Glomerular endothelial cell (primary cell): ENCODE measurements around the gene KDM4F. TPM values are rescaled to one million over a fixed set of nuclear protein-coding genes. Genes with fewer than 3 reads are reported as not detected.

Experiments used
- DNase-seq: peaks from one replicate; pipeline ENCODE4 v3.0.0-alpha.2; 2011; ENCODE audit warnings: low read depth, low spot score; ENCODE audit errors: extremely low read depth
- total RNA-seq: library from RNA; depleted of rRNA; stranded (reverse); fragments of >200 nt; gene quantifications from 2 replicates; pipeline ENCODE4 v1.2.3, GENCODE V29; 2015

The KDM4F gene
- total RNA-seq, 1 donor from 2014 or later, result not detected

DNA sequence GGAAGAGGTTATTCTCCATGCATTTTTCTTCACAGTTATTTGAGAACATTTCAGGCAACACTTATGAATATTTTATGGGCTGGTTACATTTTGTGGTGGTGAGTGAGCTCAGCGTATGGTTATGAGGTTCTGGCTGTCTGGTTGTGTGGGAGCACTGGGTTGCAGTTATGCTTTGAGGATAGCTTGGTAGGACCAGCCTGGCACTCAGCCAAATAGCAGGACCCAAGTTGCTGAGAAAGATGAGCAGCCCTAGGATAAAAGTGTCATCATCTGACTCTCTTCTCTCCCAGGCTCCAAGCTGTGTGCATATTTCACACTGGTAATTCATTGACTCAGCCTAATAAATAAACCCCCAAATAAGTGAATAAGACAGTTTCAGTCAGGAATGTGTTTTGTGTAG is 9.4 kb downstream of the KDM4F start:
- DNase-seq, result no peak

GRCh38 chr11:95059046-95059445 is 9.8 kb downstream of the KDM4F start:
- DNase-seq, result no peak

DNA sequence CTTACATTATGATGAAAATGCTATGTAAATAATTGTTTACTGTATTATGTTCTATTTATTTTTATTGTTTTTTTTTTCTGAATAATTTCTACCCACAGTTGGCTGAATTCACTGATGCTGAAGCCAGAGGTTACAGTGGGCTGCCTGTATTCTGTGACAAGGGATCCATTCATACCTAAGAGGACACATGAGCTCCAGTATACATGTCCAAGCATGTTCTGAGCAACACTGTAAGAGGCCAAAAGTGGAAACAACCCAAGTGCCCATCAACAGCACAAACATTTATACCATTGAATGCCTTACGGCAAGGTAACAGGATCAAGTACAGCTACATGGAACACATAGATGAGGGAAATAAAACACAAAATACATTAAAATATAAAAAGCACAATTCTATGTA is 16.1 kb downstream of the KDM4F start:
- no peak for DNase-seq

DNA sequence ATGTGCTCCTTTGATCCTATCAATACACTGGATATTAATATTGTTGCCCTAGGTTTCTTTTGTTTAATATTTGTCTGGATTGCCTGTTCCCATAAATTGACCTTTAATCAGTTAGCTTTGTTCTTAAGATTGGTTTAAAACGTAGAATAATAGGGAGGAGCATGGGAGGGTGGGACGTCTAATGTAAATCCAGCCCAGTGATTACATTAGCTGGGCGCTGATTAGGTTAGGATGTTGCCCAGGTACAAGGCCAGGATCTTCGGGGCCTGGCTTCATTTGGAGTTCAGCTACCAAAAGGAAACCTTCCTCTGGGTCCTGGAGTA is 17.5 kb downstream of the KDM4F start, which contains the start of gene SRSF8:
Gene SRSF8, plus strand, starts transcription at position 204 of the 323 bp plus-strand sequence. CDS start 308 bp downstream, outside the sequence.
- DNase-seq, result no peak

DNA sequence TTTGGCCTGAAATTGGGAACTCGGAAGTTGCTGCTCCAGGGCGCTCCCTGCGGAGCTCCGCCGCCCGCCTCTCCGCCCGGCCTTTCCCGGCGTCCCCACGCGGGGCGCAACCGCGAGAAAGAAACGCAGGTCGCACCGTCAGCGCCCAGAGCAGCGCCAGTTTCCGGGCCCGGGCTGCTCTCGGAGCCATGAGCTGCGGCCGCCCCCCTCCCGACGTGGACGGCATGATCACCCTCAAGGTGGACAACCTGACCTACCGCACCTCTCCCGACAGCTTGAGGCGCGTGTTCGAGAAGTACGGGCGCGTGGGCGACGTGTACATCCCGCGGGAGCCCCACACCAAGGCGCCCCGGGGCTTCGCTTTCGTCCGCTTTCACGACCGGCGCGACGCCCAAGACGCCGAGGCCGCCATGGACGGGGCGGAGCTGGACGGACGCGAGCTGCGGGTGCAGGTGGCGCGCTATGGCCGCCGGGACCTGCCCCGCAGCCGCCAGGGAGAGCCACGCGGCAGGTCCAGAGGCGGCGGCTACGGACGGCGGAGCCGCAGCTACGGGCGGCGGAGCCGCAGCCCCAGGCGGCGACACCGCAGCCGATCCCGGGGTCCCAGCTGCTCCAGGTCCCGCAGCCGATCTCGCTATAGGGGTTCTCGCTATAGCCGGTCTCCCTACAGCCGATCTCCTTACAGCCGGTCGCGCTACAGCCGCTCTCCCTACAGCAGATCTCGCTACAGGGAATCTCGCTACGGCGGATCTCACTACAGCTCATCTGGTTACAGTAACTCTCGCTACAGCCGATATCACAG is 18.0 kb downstream of the KDM4F start:
- no peak for DNase-seq

- no peak for DNase-seq
Measured at GRCh38 chr11:95067841-95068219, 18.6 kb downstream of the KDM4F start.

DNA sequence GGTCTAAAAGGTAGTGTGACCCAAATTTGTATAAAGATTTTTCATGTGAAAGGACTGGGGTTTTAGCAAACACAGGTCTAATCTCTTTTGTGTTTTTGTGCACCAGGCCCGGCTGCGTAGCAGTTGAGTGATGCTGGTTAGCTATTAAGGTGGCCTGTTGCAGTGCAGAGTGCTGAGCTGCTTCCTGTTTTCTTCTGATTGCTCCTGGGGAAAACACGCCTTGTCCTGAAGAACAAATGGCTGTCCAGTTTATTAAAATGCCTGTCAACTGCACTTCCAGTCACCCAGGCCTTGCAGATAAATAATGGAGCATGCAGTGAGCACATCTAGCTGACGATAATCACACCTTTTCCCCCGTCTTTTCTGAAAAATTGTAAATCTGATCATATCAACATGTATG is 19.3 kb downstream of the KDM4F start:
- peak; percentile 85 for DNase-seq

DNA sequence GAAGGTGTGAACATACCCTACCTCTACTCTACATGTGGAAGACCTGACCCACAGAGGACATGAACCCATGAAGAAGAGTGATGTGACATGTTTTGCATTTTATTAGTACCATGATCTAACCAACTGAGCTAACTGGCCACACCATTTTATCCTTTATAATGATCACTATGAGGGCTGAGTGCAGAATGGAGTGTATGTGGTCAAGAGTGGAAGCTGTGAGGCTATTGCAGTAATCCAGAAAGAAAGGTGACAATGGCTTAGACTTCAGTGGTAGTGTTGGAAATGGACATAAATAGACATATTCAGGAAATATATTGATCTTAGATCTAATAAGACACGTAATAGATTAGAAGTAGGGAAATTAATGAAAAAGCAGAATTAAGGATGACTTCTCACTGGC is 21.2 kb downstream of the KDM4F start:
- DNase-seq, result no peak

DNA sequence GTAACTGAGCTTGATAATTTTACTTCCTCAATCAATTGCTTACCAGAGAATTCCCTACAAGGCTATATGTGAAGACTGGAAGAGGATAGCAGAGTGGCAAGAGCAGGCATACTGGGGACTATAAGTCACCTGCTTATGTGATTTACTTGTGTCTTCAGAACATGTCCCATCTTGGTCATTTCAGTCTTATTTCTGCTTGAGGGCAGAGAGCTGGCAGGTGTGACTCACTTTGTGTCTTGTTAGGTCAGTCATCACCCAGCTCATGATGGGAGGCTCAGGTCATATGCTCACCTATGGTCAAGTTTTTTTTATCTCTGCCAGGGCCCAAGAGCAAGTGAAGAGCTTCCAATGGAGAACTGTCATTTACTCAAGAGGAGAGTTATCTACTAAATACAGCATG is 23.7 kb downstream of the KDM4F start:
- DNase-seq, result no peak

DNA sequence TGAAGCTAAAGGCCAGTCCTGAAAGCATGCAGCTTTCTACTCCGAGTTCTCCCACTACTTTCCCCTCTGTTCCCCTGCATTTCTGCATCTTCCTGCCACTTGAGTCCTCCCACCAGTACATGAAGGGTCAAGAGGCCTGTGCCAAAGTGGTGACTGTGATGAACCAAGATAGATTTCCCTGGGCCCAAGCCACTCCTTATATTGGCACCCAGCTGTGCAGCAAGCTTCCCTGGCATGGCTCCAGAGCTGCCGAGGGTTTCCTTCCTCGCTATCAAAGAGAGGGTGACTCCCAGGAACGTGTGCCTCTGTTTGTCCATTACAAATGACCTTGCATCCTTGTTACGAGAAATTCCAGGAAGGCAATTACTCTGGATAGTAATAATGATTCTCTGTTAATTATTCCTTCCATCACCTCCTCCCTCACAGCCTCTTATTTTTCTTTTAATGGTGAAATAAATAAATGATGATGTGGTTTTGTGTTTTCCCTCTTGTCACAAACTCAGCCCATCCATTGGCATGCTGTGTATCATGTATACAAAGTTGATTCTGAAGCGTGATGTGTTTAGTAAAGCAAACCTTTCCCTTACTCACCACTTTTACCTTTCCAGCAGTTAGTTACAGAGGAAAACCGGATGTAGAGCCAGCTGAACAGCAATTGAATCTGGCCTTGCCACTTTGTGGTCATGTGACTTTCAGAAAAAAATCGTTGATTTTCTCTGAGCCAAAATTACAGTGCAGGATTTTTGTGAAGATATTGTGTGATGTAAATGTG is 25.8 kb downstream of the KDM4F start:
- no peak for DNase-seq

DNA sequence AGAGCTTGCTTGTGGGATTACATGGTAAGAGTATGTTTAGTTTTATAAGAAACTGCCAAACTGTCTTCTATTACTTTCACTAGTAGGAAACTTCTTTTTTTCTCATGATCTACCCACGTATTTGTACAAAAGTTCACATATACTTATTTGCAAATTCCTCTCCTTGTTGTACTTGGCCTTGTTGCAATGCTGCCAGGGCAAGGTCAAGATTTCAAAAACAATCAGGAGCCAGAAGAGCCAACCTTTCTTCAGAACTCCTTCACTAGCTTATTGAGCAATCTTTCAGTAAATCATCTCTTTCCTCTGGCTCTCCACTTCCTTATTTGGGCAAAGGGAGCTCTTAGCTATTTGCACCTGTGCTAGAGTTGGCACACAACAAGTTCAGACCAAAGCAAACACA is 27.2 kb downstream of the KDM4F start:
- no peak for DNase-seq

DNA sequence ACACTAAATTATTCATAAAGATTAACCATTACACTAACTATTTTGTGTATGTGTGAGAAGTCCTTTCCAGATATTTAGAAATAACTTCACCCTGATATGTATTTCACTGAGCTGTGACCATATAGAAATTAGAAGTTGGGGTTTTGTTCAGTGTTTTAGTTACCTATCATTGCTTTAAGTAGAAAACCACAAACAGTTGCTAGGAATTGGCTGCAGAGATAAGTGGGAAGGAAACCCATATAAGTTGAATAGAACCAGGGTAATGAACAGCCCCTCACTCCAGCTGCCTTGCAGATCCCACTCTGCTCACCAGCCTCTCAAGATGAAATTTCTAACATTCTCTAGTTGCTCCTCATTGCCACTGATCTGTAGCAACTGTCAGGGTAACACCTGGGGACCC is 27.8 kb downstream of the KDM4F start:
- no peak for DNase-seq

DNA sequence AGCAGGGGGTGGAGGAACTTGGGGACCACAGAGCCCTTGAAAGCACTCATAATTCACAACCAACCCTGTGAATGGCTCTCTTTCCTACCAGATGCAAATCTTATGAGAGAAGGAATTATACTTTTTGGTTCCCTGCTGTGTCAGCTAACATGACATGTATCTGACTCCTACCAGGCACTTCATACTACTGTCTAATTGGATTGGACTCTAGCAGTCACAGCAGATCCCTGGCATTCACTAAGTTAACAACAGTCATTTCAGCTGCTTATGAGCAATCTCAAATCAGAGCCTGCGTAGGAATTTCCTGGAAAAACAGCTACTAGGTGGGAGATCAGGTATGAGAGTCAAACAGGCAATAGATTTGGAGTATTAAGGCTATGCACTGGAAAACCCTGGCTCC is 29.3 kb downstream of the KDM4F start:
- no peak for DNase-seq

DNA sequence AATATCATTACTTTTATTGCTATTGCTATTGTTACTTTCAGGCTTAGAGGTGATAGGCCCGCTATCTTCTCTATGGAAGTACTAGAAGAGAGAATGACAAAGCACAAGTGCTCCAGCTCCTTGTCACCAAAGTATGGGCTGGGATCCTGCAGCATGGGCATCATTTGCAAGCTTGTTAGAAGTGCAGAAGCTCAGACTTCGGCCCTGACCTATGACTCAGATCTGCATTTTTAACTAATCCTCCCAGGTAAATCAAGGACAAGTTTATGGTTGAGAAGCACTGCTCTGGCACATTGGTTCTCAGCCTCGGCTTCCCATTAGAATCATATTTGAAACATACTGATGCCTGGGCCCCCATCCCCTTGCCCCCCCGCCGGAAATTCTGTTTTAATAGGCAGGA is 31.8 kb downstream of the KDM4F start:
- DNase-seq, result no peak

DNA sequence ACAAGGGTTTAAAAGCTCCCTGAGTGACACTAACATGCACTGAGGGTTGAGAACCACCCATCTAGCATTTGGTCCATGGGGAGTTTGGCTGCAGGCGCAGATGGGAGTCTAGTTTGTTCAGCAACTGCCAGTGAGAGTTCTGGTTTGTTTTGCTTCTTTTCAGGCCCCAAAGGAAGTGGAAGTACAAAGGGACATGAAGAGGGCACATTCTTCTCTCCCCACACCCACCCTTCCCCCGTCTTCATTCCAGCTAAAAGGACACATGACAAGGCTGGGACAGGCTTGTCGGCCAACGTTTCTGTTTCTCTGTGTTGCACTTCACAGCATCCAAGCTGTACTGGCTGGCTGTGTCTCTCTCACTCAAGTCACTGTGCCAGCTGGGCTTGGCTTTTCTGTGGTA is 32.2 kb downstream of the KDM4F start:
- DNase-seq, result no peak

DNA sequence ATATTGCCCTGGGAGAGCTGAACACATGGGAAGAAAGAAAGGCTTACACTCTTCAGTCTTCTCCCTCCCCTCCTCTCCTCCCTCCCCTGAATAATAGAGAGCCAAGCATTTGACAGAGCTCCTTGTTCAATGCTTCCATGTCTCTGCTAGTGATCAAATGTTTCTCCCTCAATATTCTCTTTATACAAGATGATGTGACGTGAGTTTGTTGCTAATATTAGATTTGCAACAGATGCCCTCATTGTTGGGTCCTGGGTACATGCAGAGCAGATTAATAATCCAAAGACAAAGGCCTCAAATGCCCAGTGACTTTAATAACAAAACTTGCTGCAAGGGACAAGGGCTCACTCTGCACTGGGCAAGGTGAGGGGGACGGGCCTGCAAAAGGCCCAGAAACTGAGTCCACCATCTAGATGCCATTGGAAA is 33.4 kb downstream of the KDM4F start:
- DNase-seq, result no peak

DNA sequence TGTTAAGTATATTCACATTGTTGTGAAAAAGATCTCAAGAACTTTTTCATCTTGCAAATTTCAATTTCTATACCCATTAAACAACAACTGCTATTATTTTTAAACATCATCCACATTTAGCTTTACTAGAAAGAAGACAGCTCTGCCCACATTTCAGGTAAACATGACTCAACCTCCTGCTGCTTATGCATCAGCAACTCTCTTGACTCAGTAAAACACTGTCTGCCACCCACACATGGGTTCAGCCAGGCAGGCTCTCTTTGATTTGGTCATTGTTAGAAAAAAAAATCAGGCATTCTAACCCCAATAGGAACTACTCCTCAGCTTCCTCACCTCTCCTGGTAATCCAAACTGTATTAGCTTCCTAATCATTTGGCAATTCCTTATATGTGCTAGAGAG is 35.3 kb downstream of the KDM4F start:
- DNase-seq, result no peak

DNA sequence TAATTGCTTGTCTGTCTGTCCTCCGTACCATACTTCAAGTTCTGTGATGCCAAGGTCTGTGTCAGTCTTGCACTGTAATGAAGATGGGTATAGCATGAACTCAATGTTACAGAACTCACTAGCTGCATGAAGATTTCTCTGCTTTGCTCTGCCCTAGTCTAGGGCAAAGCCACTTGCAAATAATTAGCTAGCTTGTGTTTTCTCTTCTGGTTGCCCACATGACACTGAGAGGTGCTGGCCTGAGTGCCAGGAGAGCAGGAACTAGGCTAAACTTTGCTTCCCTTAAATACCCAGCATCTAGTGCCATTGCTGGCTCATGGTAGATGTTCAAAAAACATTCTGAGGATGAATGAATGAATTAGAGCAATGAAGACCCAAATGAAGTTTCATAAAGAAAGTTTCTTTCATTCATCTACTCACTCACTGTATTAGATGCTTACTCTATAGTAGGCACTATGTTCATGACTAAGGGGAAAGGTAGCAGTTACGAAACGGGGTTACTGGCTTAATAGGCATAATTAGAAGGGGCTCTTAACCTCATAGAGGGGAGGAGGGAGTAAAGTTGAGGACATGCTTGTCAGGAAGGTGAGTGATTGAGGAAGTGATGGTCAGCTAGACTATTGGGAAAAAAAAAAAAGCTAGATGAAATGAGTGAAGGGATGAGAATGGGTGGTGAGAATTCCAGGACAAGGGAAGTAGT is 36.0 kb downstream of the KDM4F start:
- no peak for DNase-seq

GRCh38 chr11:95086151-95086550 is 36.9 kb downstream of the KDM4F start:
- DNase-seq, result no peak

DNA sequence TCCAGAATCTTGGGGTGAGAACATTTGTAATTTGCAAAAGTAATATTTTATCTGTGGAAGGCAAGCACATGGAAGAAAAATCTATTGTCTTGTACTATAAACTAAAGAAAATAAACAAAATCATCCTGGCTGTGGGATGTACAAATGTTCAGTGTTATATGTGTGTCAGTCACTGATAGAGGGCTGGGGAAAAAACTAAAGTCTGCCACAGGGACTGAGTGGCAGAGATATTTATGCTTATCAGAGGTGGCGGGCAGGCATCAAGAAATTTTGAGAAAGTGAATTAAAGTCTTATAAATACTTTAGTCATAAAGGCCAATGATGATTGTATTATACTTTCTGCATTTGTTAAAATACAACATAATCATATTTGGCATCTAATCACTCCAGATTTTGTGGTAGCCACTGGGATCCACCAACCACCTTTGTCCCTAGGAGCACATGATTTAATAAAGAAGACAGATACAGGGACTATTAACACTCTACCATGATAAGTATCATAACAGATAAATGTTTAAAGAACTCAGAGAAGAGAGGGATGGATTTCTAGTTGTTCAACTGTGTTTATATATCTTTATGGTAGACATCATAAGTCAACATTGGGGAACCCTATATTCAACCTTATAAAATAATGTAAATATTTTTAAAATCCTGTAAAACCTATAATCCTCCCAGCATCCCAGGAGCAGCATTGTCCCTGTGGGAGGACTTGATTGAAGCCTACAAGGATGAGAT is 37.8 kb downstream of the KDM4F start:
- DNase-seq, result no peak
